Brain pericyte (primary cell): ENCODE data around the gene DNAH8.
"Not testable (repeated sequence)": the region's sequence is repeated elsewhere in the genome, so short reads cannot be mapped to it uniquely, and the experiment has no call there.

Source experiments
- DNase-seq: peaks from one replicate; pipeline ENCODE4 v3.0.0-alpha.2; 2012; ENCODE audit warnings: low read depth, low spot score

Gene DNAH8

DNA sequence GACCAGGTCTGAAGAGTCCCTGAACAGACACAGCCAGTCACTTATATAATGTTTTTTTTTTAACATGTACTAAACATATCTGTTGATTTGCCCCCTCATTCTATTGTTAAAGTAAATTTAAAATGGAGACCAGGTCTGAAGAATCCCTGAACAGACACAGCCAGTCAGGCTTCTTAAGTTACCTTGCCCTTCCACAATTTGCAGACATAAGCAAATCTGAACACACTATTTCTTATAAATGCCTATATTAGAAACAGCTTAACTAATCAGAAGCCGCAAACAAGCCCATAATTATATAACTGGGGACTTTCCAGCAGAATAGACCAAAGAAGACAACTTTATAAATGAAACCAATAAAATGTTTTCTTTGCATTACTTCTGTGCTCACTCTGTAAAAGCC lies 118.2 kb downstream of the DNAH8 start:
- DNase-seq, result no peak

DNA sequence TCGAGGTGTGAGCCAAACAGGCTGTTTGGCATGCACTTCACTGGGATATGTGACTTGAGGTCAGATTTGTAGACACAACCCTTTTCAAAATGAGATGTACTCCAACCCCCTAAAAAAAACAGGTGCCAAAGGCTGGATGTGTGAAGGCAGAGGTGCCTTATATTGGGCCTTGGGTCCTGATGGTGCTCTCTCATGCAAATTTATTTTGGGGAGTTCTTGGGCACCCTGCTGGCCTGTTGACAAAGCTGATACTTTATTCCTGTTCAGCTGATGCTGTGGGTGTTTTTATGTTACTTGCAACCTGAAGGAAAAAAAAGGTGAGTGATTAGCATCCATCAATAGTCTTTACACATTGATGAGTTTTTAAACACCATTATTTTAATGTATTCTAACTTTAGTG lies 121.5 kb downstream of the DNAH8 start:
- no peak for DNase-seq

DNA sequence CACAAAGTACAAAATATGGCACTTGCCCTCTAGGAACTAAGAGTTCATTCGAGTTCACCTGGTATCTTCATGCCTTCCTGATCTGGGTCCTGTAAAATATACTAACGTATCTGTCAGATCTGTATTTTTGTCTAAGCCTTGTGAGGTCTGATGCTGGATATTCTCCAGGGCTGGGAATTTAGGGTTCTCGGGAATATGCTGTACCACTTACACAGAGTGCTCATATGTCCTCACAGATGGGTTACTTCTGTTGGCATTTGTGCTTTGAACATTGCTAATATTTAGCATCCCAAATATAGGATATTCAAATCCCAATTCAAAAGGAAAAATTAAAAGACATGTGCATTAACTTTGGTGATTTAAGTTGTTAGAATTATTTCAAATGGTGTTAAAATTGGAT lies 122.0 kb downstream of the DNAH8 start:
- no peak for DNase-seq

DNA sequence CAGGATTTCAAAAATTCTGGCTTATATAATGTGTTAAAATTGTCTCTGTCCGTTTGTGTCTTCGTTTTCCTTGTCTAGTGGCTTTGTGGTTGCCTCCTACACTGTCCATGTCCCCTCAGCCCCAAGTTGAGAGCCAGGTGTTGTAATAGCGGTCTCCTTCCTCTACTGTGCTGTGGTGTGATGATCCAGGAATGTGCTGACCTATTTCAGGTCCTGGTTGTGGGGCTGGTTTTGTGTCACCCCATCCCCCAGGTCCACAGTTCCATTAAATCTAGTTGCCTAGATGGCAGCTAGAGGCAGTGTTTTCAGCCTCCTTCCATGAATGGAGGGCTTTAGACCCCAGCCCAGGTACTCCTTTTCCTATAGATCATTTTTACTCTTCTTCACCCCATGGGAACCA lies 128.7 kb downstream of the DNAH8 start:
- DNase-seq, result no peak

DNA sequence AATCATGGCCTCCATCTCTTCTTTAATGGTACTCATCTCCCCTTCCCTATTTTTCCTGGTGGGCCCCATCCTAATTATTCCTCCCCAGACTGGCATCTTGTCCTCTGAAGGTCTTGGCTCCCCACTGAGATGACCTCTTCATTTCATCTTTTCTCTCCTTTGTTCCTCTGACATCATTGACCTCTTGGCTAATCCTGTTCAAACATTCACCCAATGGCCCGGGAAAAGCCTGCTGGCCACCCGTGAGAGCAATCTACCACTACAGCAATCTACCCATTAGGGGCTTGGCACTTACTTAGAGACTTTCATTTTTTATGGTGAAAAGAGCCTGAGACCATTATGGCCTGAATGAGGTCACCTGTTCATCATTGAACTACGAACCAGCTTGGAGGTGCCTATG lies 130.8 kb downstream of the DNAH8 start:
- DNase-seq, result no peak

DNA sequence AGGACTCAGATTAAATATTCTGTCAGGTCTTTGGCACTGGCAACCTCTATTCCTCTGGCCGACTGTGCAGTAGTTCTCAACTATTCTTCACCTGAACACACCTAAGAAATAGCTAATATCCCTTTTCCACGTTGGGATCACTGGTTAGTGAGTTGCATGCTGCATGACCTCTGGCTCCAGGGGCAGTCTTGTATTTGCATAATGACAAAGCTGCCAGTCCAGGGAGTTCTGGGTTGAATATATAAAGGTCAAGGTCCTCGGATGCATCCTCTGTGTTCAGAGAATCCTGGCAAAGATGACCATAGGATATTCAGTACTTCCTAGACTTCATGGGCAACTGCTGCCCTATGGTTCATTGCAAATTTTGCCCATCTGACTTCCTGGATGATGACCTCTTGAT lies 131.2 kb downstream of the DNAH8 start:
- DNase-seq, result no peak

DNA sequence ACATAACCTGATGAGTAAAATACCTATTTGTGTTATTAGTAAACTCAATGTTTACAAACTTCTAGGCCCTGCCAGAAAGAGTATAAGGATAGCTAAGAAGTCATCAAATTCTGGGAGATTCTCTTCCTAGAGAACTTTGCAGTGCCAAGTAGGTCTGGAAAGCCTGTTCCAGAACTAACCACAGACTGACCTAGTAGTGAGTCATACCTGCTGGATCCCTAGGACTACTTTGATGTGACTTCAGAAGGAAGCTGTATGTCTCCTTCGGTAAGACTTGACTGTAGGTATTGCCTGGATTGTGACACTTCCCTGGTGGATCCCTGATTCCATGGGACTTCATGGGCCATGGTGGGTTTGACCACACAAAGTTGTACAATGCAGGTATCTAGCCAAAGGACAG lies 131.7 kb downstream of the DNAH8 start:
- DNase-seq, result no peak

DNA sequence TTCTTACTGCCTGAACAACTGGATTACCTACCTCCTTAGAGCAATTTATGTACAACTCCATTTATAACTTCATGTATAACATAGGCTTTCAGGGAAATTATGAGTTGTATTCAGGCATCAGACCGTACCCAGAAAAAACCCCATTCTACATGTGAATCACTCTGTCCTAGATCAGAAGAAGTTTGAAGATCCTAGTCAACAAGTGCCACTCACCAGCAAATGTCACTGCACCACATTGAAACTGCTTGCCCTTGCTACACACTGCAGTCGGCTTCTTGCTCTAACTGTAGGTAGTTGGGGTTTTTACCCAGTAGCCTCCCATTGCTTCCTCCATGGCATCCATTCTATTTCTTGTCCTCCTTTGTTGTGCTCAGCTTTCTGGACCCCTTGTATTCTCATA lies 132.4 kb downstream of the DNAH8 start:
- DNase-seq, result no peak

DNA sequence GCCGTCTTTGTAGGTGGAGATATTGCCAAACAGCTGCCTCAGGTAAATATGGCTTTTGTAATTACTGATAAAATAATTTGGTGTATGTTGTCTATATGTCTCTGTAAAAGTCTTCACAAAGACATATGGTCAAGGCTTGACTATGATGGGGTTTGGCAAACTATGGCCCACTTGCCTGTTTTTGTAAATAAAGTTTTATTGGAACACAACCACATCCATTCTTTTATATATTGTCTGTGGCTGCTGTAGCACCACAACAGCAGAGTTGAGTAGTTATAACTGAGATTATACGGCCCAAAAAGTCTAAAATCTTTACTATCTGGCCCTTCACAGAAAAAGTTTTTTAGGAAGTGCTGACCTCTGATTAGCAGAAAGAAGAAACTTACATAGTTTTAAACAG lies 133.6 kb downstream of the DNAH8 start:
- DNase-seq, result no peak

DNA sequence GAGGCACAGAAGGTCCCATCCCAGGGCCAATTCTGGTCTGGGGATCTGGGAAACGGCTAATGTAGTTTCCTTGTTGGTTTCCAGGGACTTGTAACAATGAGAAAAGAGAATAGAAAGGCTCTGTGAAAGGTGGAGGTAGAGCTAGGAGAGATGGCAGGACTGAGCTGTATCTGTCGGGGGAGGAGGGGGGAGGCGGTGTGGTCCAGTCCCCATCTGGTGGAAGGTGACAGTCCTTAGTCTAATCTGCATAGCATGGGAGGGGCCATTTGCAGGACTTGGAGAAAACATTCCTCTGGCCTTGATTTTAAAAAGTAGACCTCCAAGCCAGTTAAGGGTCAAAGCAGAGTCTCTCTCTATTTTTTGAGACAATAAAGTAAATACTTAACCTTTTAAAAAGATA lies 137.1 kb downstream of the DNAH8 start:
- DNase-seq, result no peak

DNA sequence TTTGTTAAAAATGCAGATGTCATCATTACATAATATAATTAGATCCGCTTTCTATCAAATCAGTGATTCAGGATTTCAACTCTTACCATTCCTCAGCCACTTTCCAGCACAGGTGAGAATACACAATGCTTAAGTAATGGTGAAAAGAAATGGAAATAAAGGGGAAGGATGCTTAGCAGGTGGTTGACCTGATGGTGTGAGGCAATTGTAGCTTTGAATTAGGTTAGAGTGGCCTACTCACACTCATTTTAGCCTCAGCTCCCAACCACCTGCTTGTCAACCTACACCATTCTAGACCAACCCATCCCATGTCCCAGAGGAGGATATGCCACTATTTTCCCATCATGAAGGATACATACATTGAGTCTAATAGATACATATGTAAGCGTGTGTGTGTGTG lies 138.1 kb downstream of the DNAH8 start:
- no peak for DNase-seq

DNA sequence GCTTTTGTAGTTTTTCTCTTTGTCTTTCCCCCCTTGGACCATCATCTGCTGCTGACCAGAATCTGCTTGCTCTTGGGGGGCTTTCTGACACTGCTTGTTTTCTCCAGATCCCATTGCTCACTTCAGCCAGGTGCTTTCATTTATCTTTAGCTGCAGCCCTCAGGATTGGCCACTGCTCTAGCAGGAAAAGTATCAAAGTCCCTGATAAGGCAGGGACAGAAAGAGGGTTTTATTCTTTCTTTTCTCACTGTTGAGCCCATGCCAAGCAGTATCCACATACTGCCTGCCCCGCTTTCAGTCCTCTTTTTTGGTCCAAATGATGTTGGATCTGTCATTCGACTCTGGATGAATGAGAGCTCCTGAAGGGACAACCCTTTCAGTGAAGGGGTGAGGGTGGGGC lies 141.4 kb downstream of the DNAH8 start:
- no peak for DNase-seq

DNA sequence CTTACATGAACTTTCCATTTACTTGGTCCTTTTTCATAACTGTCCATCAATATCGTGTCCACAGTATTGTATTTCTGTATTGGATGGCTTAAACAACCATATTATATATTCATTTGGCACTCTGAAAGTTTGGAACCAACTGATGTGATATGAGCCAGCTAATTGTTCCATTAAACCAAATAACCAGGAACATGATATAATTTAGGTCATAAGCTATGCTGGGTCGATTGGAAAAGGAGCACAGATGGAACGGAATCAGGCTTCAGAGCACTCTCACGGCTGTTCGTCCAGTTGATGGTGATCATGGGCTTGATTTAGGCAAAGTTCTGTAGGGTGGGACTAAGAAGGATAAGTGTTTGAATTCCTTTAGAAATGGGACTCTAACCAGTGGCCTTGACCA lies 142.7 kb downstream of the DNAH8 start:
- DNase-seq, result no peak

DNA sequence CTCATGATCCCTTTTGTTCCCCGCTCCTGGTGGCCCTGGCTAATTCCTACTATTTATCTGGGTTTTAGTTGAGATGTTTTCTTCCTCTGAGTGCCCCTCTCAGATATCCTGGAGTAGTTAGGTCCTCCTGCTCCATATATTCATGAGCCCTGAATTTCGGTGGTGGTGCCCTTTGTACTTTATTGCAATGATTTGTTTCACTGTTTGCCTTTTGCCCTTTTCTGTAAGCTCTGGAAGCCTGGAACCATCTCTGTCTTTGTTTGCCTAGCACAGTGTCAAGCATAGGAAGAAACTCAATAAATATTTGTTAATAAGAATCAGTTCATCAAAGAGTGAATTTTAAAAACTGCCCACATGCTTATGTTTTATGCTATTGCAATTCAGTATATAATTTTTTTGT lies 144.9 kb downstream of the DNAH8 start:
- DNase-seq, result no peak

DNA sequence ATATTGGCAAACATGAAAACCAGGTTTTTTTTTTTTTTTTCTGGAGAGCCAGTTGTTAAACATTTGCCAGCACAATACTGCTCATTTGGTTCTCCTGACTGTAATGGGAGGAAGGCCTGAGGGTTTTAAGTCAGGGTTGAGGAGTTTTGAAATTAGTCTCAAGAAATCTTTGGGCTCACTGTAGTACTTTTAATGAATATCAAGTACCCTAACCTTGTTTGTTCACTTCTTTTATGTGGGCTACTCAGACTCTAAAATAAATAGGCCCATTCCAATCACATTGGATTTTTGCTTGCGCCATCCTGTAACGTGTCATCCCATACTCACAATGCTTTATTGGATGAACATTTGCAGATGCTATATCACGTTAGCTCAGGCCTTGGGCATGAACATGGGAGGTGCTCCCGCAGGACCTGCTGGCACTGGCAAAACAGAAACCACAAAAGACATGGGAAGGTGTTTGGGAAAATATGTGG lies 146.9 kb downstream of the DNAH8 start:
- no peak for DNase-seq

DNA sequence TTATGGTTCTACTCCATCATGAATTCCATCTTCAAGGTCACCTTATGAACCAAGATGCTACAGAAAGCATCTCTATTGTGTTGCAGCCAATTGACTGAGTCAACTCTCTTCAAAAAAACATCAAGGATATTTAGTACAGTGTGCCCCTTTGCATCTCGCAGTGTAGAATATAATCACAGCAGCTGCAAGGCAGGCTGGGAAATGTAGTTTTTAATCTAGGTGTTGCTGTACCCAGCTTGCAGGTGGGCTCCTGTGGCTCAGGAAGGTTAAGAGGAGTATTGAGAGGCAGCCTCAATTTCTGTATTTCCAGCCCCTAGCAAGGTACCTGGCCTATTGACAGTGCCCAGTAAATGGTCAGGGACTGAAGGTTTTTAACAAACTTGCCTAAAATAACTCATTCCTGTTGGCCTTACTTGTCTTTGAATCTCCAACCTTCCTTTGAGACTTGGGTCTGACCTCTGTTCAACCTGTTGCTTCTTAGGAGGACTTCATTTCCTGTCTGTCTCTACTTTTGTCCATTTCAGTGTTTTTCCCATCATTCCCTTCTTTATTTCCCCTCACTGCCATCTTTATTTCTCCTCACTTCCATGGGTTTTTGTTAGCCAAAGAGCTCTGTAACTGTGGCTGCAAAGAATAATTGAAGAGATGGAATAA lies 150.5 kb downstream of the DNAH8 start:
- DNase-seq, result no peak

DNA sequence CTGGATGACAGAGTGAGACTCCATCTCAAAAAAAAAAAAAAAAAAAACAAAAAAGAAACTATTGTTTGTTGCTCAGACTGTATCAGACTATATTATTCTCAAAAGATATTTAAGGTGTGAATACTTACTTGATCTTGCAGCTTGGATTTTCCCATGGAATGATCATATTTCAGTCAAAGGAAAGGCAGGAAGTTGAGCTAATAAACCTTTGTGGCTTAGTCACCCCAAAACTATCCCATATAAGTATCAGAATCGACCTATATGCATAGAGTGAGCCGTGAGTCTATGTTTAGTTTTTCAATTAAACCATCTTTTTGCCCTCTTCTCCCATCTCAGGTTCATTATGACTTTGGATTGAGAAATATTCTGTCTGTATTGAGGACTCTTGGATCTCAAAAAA lies 152.6 kb downstream of the DNAH8 start:
- DNase-seq, result no peak

DNA sequence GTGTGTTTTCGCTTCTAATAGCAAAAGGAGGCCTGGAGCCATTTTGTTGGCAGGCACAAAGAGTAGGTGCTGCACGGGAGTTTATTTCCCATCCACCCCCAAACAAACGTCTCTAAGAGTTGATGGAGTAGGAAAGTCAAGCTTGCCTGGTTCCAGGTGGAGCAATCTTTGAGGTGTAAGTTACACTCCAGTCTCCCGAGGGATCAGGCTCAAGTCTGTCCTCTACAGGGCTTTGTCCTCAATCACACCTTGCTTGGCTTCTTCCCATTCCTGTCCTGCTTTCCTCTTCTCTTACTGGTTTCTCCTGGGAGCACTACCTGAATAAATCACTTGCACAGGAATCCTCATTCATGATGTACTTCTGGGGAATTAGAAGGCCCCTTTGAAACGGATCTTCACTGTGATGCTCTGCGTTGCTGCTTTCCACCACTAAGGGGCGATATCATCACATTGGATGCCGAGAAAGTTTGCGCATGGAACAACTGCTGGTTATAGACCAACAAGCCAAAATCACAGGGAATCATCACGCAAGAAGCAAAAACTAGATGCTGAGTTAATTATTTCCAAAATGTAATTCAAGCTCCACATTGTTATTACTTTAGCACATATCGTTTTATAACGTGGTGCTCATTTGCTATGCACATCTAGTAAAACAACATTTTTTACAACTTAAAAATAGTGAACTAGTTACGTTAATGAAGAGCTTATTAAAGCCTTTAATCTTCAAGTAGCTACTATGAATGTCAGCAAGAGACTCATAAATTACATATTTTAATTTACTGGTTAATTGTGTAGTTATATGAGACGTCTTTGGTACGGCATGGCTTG lies 156.8 kb downstream of the DNAH8 start:
- DNase-seq, result peak; percentile 15

DNA sequence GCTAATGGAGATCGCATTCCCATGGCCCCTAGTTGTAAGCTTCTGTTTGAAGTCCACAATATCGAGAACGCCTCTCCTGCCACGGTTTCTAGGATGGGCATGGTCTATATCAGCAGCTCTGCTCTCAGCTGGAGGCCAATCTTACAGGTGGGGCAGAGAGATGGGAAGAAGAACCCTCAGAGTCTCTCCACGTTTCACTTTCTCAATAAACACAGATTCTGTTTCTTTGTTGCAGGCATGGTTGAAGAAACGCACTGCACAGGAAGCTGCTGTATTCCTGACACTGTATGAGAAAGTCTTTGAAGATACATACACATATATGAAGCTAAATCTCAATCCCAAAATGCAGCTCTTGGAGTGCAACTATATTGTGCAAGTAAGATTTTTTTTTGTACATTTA lies 157.9 kb downstream of the DNAH8 start:
- no peak for DNase-seq

DNA sequence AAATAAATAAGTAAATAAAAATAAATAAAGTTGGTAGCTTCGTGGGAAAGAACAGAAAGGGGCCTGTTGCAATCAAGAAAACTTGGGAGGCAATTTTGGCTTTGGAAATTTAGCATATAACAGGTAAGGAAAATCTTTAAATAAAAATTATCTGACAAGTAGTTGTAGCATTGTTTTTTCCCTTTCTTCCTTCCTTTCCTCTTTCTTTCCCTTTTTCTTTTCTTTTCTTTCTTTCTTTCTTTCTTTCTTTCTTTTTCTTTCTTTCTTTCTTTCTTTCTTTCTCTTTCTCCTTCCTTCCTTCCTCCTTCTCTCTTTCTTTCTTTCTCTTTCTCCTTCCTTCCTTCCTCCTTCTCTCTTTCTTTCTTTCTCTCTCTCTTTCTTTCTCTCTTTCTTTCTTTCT lies 158.7 kb downstream of the DNAH8 start:
- DNase-seq, result not testable (repeated sequence)

DNA sequence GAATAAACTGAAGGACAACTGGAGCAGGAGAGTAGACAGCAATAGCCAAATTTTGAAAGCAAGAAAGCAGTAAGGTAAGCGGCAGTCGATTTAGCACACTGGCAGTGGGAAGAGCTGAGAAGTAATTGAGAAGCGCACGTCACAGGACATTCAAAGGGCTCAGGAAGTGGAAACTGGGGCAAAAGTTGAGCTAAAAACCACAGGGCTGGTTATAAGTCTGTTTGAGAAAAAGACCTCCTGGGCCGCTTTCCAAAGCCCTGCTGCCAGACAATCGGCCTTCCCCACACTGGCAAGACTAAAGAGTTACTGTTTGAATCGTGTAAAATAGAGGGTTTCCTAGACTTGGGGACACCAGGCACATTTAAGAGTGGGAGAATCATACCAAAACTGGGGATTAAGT lies 161.4 kb downstream of the DNAH8 start:
- DNase-seq, result no peak

DNA sequence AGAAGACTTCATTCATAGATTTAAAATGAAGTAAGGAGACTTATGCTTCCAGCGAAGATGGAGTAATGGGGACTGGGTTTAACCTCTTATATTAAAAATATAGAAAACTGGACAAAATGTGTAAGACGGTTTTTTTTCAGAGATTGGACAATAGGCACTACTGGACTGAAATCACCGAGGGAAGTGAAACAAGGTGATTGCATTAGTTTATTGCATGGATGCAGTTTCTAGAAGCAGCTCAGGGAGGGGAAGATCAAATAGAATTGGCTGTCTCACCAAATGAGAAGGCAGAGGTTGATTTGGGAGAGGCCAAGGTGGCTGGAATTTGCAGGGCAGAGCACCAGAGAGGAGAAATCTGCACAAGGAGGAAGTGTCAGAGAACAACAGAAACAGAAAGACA lies 162.6 kb downstream of the DNAH8 start:
- no peak for DNase-seq

DNA sequence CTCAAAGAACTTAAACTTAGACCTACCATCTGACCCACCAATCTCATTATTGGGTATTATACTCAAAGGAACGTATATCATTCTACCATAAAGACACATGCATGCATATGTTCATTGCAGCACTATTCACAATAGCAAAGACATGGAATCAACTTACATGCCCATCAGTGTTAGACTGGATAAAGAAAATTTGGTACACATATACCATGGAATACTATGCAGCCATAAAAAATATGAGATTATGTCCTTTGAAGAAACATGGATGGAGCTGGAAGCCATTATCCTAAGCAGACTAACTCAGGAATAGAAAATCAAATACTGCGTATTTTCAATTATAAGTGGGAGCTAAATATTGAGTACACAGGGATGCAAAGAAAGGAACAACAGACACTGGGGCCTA lies 167.0 kb downstream of the DNAH8 start:
- no peak for DNase-seq
